ENCODE results near the gene ACSL5. TPM values are rescaled to one million over a fixed set of nuclear protein-coding genes. Genes with fewer than 3 reads are reported as not detected.

ACSL5 gene
- total and polyA plus RNA-seq, 10 of the 15 experiments (the other 5 are each of a cell fraction or from before 2014, with no cell fraction given): 22.3 to 57.0 (median 46.4) TPM

DNA sequence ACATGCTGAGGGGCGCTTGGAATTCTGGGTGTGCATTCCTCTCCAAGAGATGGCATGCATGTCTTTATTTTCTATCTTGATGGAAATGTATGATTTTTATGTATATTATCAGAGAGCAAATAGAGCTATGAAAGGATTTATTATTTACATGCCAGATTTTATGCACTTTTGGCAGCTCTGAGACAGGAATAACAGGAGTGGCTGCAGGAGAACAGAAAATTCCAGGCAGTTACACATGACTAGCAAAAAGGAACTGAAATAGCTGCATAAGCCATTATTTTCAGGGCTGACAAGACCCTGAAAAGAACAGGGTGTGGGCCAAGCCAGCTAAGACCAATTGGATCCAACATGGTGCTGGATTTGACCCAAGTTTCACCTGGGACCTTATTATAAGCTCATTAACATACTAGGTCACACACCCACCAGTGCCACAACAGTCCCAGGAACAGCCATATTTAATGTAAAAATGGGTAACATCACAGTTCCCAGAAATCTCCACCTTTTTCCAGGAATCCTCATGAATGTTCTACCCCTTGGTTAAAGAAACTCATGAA is 43.2 kb upstream of the ACSL5 start (continued):
- TF ChIP-seq, protein P1, sequence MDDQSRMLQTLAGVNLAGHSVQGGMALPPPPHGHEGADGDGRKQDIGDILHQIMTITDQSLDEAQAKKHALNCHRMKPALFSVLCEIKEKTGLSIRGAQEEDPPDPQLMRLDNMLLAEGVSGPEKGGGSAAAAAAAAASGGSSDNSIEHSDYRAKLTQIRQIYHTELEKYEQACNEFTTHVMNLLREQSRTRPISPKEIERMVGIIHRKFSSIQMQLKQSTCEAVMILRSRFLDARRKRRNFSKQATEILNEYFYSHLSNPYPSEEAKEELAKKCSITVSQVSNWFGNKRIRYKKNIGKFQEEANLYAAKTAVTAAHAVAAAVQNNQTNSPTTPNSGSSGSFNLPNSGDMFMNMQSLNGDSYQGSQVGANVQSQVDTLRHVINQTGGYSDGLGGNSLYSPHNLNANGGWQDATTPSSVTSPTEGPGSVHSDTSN (IDR thresholded peaks at IDR 0.05; ENCODE audit: insufficient replicate concordance, low read depth, low read length): no peak
- TF ChIP-seq, protein P2, sequence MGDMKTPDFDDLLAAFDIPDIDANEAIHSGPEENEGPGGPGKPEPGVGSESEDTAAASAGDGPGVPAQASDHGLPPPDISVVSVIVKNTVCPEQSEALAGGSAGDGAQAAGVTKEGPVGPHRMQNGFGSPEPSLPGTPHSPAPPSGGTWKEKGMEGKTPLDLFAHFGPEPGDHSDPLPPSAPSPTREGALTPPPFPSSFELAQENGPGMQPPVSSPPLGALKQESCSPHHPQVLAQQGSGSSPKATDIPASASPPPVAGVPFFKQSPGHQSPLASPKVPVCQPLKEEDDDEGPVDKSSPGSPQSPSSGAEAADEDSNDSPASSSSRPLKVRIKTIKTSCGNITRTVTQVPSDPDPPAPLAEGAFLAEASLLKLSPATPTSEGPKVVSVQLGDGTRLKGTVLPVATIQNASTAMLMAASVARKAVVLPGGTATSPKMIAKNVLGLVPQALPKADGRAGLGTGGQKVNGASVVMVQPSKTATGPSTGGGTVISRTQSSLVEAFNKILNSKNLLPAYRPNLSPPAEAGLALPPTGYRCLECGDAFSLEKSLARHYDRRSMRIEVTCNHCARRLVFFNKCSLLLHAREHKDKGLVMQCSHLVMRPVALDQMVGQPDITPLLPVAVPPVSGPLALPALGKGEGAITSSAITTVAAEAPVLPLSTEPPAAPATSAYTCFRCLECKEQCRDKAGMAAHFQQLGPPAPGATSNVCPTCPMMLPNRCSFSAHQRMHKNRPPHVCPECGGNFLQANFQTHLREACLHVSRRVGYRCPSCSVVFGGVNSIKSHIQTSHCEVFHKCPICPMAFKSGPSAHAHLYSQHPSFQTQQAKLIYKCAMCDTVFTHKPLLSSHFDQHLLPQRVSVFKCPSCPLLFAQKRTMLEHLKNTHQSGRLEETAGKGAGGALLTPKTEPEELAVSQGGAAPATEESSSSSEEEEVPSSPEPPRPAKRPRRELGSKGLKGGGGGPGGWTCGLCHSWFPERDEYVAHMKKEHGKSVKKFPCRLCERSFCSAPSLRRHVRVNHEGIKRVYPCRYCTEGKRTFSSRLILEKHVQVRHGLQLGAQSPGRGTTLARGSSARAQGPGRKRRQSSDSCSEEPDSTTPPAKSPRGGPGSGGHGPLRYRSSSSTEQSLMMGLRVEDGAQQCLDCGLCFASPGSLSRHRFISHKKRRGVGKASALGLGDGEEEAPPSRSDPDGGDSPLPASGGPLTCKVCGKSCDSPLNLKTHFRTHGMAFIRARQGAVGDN (IDR thresholded peaks at IDR 0.05): no peak
- TF ChIP-seq NRF1 (conservative IDR thresholded peaks at IDR 0.05; ENCODE audit: low read depth, low read length): no peak

- Histone ChIP-seq H3K9ac (ENCODE audit: control insufficient read depth, insufficient read depth, low read length) (no peak overlapping the region), H3K79me2 (ENCODE audit: control insufficient read depth, insufficient read depth, low read length) (no peaks in the 10 kb centered on the region), H3K4me2 (ENCODE audit: control insufficient read depth, insufficient read depth) (no peak overlapping the region), H4K20me1 (ENCODE audit: control insufficient read depth, insufficient read depth) (no peaks in the 10 kb centered on the region), H2AFZ (ENCODE audit: control insufficient read depth, low read depth, low read length) (no peak overlapping the region), H3K36me3 (ENCODE audit: control insufficient read depth in 2 of 2, insufficient read depth in 2 of 2, low read length in 1 of 2) (no peaks in the 10 kb centered on the region), H3K27ac (ENCODE audit: control insufficient read depth, insufficient read depth) (no peak overlapping the region), H3K4me1 (ENCODE audit: control insufficient read depth, insufficient read depth, low read length) (no peaks in the 10 kb centered on the region), H3K9me3 (replicated peaks; ENCODE audit: control insufficient read depth, insufficient read depth, low read length) (no peaks in the 10 kb centered on the region), H3K4me3 (no peak overlapping the region), H3K27me3 (replicated peaks in 1 of 2; ENCODE audit: control insufficient read depth in 2 of 2, insufficient read depth in 2 of 2, low read length in 1 of 2) (no peaks in the 10 kb centered on the region; a peak in 1 of 4 replicates)
- FAIRE-seq (no peak), DNase-seq (ENCODE audit: low read depth, low spot score) (no peak), ATAC-seq (no peak)
- intact Hi-C loops (cut with micrococcal nuclease; ENCODE audit: unreplicated experiment) (no loop called here), in situ Hi-C loops (cut with MboI) (no loop called here)
- WGBS (ENCODE audit: insufficient coverage, insufficient replicate concordance, low lambda C conversion rate, missing lambda C conversion rate): 53% methylated on average over 3 of the region's 3 CpGs
- no TSS peak for BruUV-seq (replicated peaks)
- ChIA-PET CTCF (no interaction called here), SMC1A (ENCODE audit: uncharacterized antibody, unreplicated experiment) (no interaction called here), RAD21 (ENCODE audit: unreplicated experiment) (no interaction called here), POLR2A (no interaction called here)
- TF ChIP-seq SP1 (IDR thresholded peaks at IDR 0.05; ENCODE audit: low read depth, low read length): no peak
- no peak for TF ChIP-seq SREBF1 (IDR thresholded peaks at IDR 0.05; ENCODE audit: low read length)
- TF ChIP-seq MEF2A (IDR thresholded peaks at IDR 0.05; ENCODE audit: insufficient read depth, low read depth, low read length): no peak
- TF ChIP-seq KAT2A (conservative IDR thresholded peaks at IDR 0.05; ENCODE audit: control insufficient read depth, low read depth, low read length): no peak
- no peak for TF ChIP-seq BACH1 (IDR thresholded peaks at IDR 0.05; ENCODE audit: borderline replicate concordance)
- no peak for TF ChIP-seq RBBP5 (conservative IDR thresholded peaks at IDR 0.05)
- no peak for TF ChIP-seq E4F1 (IDR thresholded peaks at IDR 0.05; ENCODE audit: borderline replicate concordance, partially characterized antibody)
- no peak for TF ChIP-seq CHD2 (IDR thresholded peaks at IDR 0.05; ENCODE audit: borderline replicate concordance, low read depth, low read length)
- no peak for TF ChIP-seq JUNB (IDR thresholded peaks at IDR 0.05)
- TF ChIP-seq NFIC (IDR thresholded peaks at IDR 0.05; ENCODE audit: low read depth, low read length): no peak
- TF ChIP-seq TBL1XR1 (IDR thresholded peaks at IDR 0.05; ENCODE audit: low read depth, low read length): no peak
These were observed 41.9 kb upstream of the ACSL5 start for GRCh38 chr10:112332022-112332421.

Measured in GM12878 (cell line).